Measurements from ENCODE around the gene PTPN18. TPM values are rescaled to one million over a fixed set of nuclear protein-coding genes. Genes with fewer than 3 reads are reported as not detected.

Gene PTPN18
- total and polyA plus RNA-seq, 3 donors from 2014 or later: 23.3 to 33.0 (median 23.4) TPM

Small RNA genes lying within 50 kb of the gene (small RNA-seq; reads per million reads assigned to genes)
- 0 reads per million in 2 donors for gene AC132479.1

Other genes starting within 250 kb of the PTPN18 start
- 10 to 100 TPM; 56.9 to 88.4 TPM for gene POTEF, start 226.8 kb upstream of the PTPN18 start, total RNA-seq
- gene POTEF, start 226.8 kb upstream of the PTPN18 start, polyA plus RNA-seq (ENCODE audit: insufficient read depth, low read depth, low replicate concordance): 10.3 TPM
- gene CCDC74B, start 210.9 kb upstream of the PTPN18 start, total RNA-seq: 100 to 1,000 TPM in 1 of 2 donors, 10 to 100 TPM in 1; 72.6 to 117 TPM
- gene CCDC74B, start 210.9 kb upstream of the PTPN18 start, polyA plus RNA-seq (ENCODE audit: insufficient read depth, low read depth, low replicate concordance): 140 TPM
- gene SMPD4, start 174.5 kb upstream of the PTPN18 start, total RNA-seq: 100 to 1,000 TPM; 101 to 121 TPM
- gene SMPD4, start 174.5 kb upstream of the PTPN18 start, polyA plus RNA-seq (ENCODE audit: insufficient read depth, low read depth, low replicate concordance): 89.0 TPM
- 100 to 1,000 TPM; 132 to 137 TPM for gene MZT2B, start 173.8 kb upstream of the PTPN18 start, total RNA-seq
- 264 TPM for gene MZT2B, start 173.8 kb upstream of the PTPN18 start, polyA plus RNA-seq (ENCODE audit: insufficient read depth, low read depth, low replicate concordance)
- gene TUBA3E, start 157.6 kb upstream of the PTPN18 start, total RNA-seq: 100 to 1,000 TPM; 129 to 141 TPM
- 386 TPM for gene TUBA3E, start 157.6 kb upstream of the PTPN18 start, polyA plus RNA-seq (ENCODE audit: insufficient read depth, low read depth, low replicate concordance)
- gene IMP4, start 13.2 kb upstream of the PTPN18 start, total RNA-seq: 100 to 1,000 TPM; 103 to 109 TPM
- 57.1 TPM for gene IMP4, start 13.2 kb upstream of the PTPN18 start, polyA plus RNA-seq (ENCODE audit: insufficient read depth, low read depth, low replicate concordance)
- 10 to 100 TPM; 38.7 to 76.1 TPM for gene POTEI, start 153.3 kb downstream of the PTPN18 start, total RNA-seq
- gene POTEI, start 153.3 kb downstream of the PTPN18 start, polyA plus RNA-seq (ENCODE audit: insufficient read depth, low read depth, low replicate concordance): 11.3 TPM
- gene CFC1B, start 165.2 kb downstream of the PTPN18 start, total RNA-seq: not detected
- gene CFC1B, start 165.2 kb downstream of the PTPN18 start, polyA plus RNA-seq (ENCODE audit: insufficient read depth, low read depth, low replicate concordance): not detected
- gene CFC1, start 243.5 kb downstream of the PTPN18 start, total RNA-seq: 1 to 10 TPM; 2.0 to 2.3 TPM
- not detected for gene CFC1, start 243.5 kb downstream of the PTPN18 start, polyA plus RNA-seq (ENCODE audit: insufficient read depth, low read depth, low replicate concordance)